ENCODE measurements around the gene CPNE1.
"Not testable (repeated sequence)": the region's sequence is repeated elsewhere in the genome, so short reads cannot be mapped to it uniquely, and the experiment has no call there.

CPNE1 gene

GRCh38 chr20:35664466-35665206 lies at the start of gene CPNE1, which contains the start of gene RBM12:
CPNE1 (minus strand) TSS chr20:35664900; CDS start chr20:35632923, 31,977 bp downstream.
RBM12 (minus strand) TSS chr20:35664900; CDS start chr20:35655322, 9,578 bp downstream.
- DNase-seq = peak; percentile 89

DNA sequence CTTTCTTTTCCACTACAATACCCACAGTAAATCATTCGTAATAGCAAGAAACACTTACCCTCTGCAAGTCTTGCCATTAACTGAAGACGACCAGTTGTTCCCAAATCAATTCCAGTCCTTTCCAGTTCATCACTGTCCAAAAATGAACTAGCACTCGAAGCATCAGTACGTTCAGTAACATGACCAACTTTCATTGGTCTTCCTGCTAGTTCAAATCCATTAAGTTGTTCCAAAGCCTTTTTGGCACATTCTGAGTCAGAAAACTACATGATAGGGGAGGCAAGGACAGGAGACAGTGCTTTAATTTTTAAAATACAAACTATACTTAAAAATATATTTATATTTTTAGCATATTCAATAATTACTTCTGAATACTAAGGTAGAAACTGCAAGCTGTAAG lies 49.4 kb upstream of the CPNE1 start:
- DNase-seq = no peak

DNA sequence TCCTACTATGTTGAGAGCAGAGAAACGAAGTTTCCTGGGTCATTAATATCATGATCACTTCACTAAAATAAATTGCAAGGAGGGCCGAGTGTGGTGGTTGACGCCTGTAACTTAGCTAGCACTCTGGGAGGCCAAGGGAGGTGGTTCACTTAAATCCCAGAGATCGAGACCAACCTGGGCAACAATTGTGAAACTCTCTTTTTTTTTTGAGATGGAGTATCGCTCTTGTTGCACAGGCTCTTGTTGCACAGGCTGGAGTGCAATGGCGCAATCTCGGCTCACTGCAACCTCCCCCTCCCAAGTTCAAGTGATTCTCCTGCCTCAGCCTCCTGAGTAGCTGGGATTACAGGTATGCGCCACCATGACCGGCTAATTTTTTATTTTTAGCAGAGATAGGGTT lies 48.4 kb upstream of the CPNE1 start:
- not testable (repeated sequence) for DNase-seq

GRCh38 chr20:35711588-35712209 lies 47.0 kb upstream of the CPNE1 start:
- no peak for DNase-seq

DNA sequence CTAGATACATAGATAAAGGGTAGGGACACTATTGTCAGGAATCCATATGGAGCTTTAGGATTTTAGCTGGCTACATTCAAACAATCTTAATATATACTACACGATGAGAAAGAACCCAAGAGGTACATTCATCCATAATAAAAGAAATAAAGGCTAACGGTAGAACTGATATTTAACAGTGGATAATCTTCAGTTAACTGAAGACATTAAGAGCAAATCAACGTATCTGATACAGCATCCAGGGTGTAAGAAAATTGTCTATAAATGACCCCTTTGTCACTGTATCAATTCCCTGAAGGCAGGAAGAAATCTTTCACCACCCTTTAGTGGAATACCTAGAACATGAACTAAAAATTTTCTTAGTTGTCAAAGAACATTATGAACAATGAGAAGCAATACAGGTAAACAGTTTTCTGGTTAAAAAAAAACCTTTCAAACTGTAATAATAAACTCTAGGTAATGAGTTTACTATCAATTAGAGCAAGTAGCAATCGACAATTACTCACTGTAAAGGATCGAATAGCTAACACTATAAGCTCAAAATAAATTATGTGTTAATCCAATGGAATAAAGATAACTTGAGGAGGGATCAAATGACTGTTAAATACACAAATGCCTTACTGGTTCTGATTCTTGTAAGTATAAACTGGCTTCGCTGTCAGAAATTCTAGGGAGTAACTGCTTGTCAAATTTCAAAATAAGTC lies 46.3 kb upstream of the CPNE1 start:
- DNase-seq = no peak

DNA sequence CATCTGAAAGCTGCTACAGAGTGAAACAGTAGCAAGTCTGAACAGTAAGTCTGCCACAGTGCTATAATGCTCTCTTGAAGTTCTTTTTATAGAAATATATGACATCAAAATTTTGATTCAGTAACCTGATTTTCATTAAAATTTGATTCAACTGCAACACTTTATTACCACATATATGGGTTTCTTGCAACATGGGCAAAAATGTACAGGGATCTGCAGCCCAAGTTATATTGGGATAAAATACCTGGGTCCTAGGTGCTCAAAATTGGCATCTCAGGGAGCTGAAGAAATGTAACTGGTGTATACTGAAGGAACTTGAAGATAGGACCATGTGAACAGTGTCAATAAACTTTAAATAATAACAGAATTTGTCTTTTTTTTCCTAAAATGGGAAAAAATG lies 45.3 kb upstream of the CPNE1 start:
- no peak for DNase-seq

DNA sequence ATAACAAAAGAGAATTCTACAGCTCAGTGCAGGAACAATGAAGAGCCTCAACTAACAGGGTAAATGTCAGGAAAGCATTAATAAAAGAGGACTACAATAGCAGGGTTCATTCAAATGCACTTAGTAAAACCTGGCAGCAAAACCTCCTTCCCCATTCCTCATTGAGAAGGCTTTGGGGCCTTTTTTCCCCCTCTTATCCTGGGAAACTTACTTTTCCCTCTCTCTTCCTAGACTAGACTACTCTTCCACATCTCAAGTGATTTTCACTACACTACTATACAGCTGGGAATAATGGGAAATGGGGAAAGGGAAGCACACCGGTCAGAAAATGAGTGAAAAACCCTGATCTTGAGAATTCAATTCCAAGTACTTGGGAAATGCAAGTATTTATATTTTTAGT lies 44.6 kb upstream of the CPNE1 start:
- DNase-seq = no peak

DNA sequence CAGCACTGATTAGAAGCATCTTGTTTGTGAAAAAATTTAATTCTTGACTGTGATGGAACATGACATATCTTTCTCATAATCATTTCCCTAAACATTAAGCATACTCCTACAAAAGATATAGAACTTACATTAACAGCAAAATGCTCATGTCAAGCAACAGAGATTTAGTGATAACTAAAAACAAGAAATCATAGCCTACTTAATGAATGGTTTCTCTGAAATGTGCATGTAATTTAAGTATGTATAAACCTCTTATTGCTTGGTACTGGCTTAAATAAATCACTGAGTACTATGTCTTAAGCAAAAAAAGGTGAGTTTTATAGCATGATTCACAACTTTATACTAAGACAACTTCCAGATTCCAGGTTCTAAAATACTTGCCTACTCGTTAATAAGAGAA lies 43.8 kb upstream of the CPNE1 start:
- DNase-seq = no peak

DNA sequence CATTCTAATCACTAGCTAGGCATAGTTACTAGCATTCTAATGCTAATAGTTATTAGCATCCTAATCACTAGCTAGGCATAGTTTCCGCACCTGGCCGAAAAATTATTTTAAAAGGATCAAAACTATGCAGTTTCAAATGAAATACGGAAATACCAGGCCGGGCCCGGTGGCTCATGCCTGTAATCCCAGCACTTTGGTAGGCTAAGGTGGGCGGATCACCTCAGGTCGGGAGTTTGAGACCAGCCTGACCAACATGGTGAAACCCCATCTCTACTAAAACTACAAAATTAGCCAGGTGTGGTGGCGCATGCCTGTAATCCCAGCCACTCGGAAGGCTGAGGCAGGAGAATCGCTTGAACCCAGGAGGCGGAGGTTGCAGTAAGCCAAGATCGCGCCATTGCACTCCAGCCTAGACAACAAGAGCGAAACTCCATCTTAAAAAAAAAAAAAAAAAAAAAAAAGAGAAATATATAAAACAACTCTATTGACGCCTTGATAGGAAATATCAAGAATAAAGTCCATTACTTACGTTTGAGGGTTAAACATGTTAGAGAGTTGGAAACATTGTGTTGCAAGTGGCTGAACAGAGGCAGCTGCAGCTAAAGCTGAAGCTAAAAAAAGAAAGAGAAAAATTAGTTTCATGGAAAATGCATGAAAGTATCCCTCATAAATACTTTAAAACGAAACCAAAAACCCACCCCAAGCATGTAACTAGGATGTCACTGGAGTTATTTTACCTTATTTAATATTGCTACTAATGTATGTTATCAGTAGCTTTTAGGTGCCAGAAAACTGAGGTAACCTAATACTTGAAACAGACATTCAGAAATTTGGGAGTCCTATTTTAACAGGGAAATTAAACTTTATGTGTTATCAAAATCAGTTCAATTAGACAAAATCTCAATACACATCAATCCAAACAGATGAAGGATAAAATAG lies 42.2 kb upstream of the CPNE1 start:
- DNase-seq = not testable (repeated sequence)

DNA sequence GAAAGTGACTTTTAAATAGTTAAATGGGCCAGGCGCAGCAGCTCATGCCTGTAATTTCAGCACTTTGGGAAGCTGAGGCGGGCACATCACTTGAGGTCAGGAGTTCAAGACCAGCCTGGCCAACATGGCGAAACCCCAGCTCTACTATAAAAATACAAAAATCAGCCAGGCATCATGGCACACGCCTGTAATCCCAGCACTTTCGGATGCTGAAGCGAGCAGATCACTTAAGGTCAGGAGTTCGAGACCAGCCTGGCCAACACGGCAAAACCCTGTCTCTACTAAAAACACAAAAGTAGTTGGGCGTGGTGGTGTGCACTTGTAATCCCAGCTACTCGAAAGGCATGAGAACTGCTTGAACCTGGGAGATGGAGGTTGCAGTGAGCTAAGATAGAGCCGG lies 41.2 kb upstream of the CPNE1 start:
- not testable (repeated sequence) for DNase-seq

DNA sequence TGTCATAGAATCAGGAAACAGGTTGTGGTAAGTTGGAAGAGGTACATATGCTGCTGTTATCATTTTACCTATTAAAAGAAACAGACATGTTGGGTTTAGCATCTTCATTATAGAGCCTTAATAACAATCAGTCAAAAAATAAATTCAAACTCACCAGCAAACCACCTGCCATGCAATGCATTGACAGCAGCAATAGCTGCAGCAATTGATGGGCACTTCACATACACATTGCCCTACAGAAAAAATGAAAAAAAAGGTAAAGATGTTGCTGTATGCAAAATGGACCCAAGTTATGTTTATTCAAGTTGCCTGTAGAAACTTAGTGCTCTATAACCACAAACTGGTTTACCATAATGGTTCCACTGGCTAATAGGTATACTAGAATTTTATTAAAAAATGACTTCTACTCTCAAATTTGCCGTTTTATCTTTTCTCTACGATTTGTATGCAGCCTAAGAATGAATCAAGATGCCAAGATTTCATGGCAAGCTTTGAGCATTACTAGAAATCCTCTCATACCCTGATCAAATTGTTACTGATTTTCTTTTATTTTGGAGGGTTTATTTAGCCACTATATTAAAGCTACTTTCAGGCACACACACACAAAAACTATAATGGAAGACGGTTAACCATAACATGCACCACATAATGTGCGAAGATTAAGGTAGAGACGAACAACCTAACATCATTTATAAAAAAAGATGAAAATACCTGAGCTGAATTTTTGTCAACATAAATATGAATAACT lies 40.0 kb upstream of the CPNE1 start:
- no peak for DNase-seq

GRCh38 chr20:35702824-35703695 lies 38.4 kb upstream of the CPNE1 start:
- DNase-seq = no peak

DNA sequence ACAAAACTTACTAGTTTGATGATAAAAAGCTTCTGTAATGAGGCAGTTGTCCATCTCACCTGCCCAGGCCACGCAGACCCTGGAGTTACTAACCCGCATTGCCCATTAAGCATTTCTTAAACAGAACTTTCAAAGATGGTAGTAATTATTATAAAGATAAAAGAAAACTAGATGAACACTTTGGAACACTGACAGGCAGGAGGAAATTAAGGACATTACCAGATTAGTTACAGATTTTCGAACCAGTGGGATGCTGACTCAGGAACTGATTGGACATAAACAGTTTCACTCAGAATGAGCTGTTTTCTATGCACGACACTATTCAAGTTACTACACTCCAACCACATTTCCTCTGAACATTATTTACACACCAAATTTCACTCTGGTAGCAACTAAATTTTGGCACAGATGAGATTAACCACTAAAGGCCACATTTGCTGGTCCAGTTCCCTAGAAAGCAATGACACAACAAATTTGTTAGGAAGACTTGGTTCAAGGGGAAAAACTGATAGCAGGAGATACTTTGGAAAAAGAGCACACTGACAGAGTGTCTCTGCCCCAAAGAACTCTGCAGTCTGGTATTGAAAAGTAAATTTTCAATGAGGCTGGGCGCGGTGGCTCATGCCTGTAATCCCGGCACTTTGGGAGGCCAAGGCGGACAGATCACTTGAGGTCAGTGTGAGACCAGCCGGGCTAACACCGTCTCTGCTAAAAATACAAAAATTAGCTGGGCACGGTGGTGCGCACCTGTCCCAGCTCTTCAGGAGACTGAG lies 37.5 kb upstream of the CPNE1 start:
- DNase-seq = no peak

GRCh38 chr20:35700625-35701148 lies 36.0 kb upstream of the CPNE1 start:
- DNase-seq = no peak

DNA sequence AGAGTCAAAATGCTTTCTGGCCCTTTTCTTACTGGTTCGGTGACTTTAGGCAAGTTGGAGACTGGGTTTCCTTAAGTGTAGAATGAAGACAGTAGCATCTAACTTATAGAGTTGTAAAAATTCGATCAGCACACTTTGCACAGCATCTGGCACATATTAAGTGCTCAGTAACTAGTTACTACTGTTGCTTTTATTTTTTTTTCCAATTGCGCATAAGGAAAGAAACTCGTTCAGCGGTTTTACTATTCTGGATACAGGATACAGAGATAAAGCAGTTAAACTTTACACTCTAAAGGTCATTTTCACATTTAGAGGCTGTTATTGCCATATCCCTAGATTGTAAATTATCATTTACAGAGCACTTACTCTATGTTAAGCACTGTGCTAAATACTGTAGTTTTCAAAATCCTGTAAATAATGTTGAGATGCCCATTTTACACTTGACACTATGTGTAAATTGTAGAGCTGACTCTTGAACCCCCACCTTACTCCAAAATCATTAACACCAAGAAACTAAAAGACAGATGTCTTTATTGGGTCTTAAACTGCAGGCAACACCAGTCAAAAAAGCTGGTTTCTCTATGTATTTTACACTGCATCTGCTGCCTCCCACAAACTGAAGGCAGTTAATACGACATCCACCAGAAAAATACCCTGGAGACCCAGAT lies 35.4 kb upstream of the CPNE1 start:
- DNase-seq = no peak

DNA sequence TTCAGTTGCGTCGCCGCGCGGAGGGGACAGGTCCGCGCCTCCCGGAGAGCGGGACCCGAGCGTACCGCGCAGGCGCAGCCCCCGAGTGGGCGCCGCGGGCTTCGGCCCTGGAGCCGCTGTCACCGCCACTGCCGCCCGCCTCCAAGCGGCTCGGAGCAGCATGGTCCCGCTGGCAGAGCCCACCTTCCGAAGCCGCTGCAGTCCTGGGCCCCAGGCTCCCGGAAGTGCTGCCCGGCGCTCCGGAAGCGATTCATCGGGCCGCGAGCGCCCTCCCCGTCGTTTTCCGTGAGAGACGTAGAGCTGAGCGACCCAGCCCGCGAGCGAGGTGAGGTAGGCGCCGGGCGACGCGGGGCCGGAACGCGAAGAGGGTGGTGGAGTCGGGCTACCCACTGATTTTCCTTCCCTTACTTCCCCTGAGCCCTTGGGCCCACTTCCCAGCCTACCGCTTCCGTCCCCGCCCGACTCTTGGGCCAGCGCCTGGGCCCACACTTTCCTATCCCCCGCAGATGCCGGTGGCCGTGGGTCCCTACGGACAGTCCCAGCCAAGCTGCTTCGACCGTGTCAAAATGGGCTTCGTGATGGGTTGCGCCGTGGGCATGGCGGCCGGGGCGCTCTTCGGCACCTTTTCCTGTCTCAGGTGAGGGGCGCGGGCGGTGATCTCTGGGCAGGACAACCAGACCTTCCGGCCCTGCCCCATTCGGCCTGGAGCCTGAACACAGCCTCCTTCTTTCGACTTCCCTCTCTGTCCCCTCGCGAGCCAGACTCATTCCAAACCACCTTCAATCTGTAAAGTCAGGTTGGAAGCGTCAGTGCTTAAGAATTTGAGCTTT lies 34.6 kb upstream of the CPNE1 start, which contains the start of the genes NFS1 and ROMO1:
Gene NFS1 (minus strand): TSS at position 226 of the 830 bp plus-strand sequence. CDS start 64 bp downstream, at position 162.
Gene ROMO1 (plus strand): TSS at position 279 of the 830 bp plus-strand sequence. CDS start 228 bp downstream, at position 507.
- DNase-seq = peak; percentile 86

- DNase-seq = no peak
Measured at GRCh38 chr20:35698298-35699126, 33.8 kb upstream of the CPNE1 start.

All from stimulated activated naive CD4-positive, alpha-beta T cell treated with Interleukin-2 at 50 U/mL for 16 hours (primary cell).